Skin epidermis (tissue), 12 donors: Measurements from ENCODE around the gene TMEM92.
"Not testable (repeated sequence)": the region's sequence is repeated elsewhere in the genome, so short reads cannot be mapped to it uniquely, and the experiment has no call there.

ENCODE experiments used
- H3K27ac ChIP-seq, 21 experiments: fragments of 200-600 bp; sonication (generic) in 11 of 21; one replicate each; pipeline ENCODE4 v1.5.0; 2020; ENCODE audit warnings: mild to moderate bottlenecking in 3 of 21, inconsistent platforms in 2 of 21, moderate library complexity in 2 of 21
- H3K4me3 ChIP-seq, 7 experiments: fragments of 200-600 bp; sonication (generic) in 2 of 7; one replicate each; pipeline ENCODE4 v1.5.0; 2020; ENCODE audit warnings: inconsistent platforms in 2 of 7, mild to moderate bottlenecking in 2 of 7, moderate library complexity in 1 of 7

TMEM92 gene

DNA sequence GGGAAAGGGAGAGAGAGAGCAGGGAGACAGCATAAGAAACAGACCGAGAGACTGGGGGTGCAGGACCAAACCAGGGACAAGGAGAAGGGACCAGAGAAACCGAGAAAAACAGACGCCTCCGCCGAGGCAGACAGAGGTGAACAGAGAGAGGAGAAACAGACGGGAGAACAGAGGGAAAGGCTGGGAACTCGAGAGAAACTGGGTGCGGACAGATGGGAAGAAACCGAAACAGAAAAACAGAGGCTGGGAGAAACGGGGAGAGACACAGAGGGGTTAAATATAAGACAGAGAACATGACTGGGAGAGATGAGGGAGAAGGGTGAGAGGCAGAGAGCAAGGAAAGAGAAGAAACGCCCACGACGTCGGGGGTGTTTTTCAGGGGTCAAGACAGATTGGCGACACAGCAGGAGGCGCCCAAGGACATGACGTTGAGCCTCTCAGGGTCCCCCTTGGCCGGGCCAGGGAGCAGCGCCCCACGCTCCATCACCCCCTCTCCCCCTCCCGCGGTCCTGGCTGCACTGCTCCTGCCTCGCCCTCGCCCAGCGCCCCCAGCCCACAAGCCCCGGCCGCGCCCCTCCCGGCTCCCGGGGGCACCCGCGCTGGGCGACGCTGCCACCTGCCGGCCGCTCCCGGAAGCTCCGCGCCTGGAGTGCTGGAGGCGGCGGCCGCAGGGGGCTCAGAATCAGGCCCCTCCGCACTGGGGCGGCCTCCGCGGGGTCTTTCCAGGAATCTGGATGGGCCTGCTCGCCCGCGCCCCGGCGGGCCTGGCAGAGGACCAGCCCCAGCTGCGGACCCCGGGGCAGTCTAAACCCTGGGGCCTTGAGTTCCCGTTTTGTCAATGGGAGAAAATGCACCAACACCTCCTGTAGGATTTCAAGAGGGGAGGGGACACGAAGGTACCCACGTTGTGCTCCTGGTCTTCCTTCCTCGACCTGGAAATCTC is 1.3 kb upstream of the TMEM92 start:
- Histone ChIP-seq H3K27ac (peak overlapping the region in 19 of 21 experiments; percentile 10 to 90 (median 66)), H3K4me3 (peak overlapping the region; percentile 27 to 60 (median 48))

DNA sequence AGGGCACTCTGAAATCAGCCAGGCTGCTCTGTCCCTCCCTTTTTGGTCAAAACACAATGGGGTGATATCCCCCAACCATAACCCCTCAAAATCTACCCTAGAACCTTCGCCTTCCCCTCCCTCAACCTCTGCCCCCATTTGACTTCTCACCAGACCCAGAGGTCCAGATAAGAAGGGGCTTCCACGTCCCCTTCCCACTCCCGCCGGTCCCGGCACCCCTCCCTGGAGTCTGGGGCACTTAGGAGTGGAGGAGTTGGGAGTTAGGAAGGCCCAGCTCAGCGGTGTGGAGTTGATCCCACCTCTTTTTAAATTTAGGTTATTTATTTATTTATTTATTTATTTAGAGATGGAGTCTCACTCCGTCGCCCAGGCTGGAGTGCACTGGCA is 619 bp upstream of the TMEM92 start:
- peak overlapping the region in 8 of 21 experiments; percentile 10 to 90 (median 66) for H3K27ac ChIP-seq
- H3K4me3 ChIP-seq: peak overlapping the region in 3 of 7 experiments; percentile 48 to 60 (median 50)

DNA sequence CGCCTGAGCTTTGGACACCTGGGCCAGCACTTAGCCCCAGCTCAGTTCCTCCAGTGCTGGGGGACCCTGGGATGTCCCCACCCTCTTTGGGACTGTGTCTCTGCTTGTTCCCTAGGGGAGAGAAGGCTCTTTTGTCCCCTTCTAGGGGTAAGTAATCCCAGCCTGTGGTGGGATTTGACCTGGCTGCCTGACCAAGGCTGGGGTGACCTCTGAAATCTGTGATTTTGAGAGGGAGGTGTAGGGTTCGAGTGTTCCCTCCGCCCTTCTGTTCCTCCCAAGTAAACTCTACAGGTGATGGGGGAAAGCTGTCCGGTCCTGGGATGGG is 593 bp downstream of the TMEM92 start:
- peak overlapping the region in 1 of 21 experiments; percentile 14 for H3K27ac ChIP-seq
- no peak overlapping the region for H3K4me3 ChIP-seq

DNA sequence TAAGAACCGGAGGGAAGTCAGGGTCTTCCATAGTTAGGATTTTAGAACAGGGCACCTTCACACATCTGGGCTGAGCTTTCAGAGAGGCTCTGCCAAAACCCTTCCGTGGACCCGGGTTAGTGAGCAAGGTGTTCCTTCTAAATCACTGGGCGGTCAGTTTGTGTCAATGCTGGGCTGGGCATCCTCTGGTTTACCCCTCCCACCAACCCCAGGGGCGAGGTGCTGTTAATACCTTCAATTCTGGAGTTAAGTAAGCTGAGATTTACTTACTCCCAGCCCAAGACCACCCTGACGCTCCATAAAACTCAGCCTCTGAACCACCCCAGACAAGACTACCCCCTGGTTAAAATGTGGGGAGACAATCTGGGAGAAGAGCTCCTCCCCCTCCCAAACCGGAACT is 1.0 kb downstream of the TMEM92 start:
- H3K27ac ChIP-seq: no peak overlapping the region
- no peak overlapping the region for H3K4me3 ChIP-seq

- Histone ChIP-seq H3K4me3 (no peak overlapping the region), H3K27ac (no peak overlapping the region)
Measured at GRCh38 chr17:50276588-50277356, 2.5 kb downstream of the TMEM92 start.

GRCh38 chr17:50277357-50277754 is 3.1 kb downstream of the TMEM92 start:
- Histone ChIP-seq H3K27ac (no peak overlapping the region), H3K4me3 (no peak overlapping the region)

GRCh38 chr17:50278526-50279180 is 4.4 kb downstream of the TMEM92 start:
- no peak overlapping the region for H3K27ac ChIP-seq

GRCh38 chr17:50279181-50279526 is 4.9 kb downstream of the TMEM92 start:
- H3K4me3 ChIP-seq: no peak overlapping the region
- H3K27ac ChIP-seq: peak overlapping the region in 1 of 21 experiments; percentile 14

More at GRCh38 chr17:50278526-50279180, 4.4 kb downstream of the TMEM92 start:
- H3K4me3 ChIP-seq: no peak overlapping the region

DNA sequence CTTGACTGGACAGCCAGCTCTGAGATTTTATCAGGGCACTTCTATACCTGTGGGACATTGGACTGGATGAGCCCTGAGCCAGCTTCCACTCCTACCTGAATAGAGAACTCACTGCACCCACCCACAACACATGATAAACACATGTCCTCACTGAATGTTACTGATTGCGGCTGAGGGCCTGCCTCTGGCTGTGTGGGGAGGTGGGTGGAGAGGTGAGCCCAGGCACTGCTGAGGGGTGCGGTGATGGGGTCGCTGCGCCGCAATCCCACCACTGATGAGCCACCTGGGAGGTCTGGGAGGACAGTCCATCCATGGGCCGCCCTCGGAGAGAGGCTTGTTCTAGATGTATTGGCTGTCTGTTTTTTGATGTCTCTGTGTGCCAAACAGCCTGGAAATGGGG is 5.4 kb downstream of the TMEM92 start:
- Histone ChIP-seq H3K4me3 (no peak overlapping the region), H3K27ac (peak overlapping the region in 1 of 21 experiments; percentile 30)

DNA sequence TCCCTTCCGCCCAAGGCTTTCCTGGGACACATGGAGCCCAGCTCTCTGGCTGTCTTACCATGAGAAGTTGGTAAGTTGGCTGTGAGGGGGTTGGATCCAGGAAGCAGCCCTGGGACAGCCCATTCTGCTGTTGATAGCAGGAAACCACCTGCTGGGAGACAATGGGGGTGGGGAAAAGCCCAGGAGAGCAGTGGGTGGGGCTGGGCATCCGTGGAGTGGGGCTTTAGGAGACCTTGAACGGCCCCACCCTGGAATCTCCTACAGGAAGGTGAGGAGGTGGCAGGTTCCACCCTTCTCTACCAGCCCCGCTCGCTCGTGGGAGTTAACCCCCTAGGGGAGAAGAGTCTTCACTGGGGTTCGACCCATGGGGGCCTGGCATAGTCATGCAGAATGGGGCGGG is 5.8 kb downstream of the TMEM92 start:
- no peak overlapping the region for H3K4me3 ChIP-seq
- peak overlapping the region in 1 of 21 experiments; percentile 30 for H3K27ac ChIP-seq

GRCh38 chr17:50280801-50281441 is 6.7 kb downstream of the TMEM92 start:
- peak overlapping the region in 1 of 21 experiments; percentile 17 for H3K27ac ChIP-seq
- no peak overlapping the region for H3K4me3 ChIP-seq

GRCh38 chr17:50281739-50282401 is 7.6 kb downstream of the TMEM92 start:
- Histone ChIP-seq H3K4me3 (no peak overlapping the region), H3K27ac (no peak overlapping the region)

GRCh38 chr17:50283246-50283645 is 9.0 kb downstream of the TMEM92 start:
- H3K4me3 ChIP-seq: no peak overlapping the region
- no peak overlapping the region for H3K27ac ChIP-seq

DNA sequence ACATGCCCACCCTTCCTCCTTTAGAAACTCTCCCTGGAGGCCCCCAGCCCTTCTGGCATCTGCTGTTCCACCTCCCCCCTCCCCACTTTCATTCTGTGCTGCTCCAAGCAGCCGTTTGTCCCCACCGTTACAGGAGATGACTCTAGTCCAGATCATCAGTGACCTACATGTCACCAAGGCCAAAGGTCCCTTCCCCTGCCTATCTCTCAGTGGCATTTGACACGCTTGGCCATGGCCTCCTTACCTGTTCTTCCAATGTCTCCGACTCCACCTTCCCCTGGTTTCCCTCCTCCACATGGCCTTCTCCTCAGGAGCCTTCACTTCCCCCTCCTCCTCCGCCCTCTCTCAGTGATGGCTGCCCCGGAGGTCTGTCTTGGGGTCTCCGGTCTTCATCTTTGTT is 9.4 kb downstream of the TMEM92 start:
- Histone ChIP-seq H3K27ac (no peak overlapping the region), H3K4me3 (no peak overlapping the region)

DNA sequence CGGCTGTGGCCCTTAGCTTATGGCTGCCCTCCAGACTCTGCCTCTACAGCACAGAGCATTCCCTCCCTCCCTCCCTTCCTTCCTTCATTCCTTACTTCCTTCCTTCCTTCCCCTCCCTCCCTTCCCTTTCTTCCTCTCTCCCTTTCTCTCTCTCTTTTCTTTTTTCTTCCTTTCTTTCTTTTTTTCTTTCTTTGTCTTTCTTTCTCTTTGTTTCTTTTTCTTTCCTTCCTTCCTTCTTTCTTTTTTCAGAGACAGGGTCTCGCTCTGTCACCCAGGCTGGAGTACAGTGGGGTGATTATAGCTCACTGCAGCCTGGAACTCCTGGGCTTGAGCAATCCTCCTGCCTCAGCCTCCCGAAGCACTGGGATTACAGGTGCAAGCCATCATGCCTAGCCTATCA is 11.7 kb downstream of the TMEM92 start:
- H3K27ac ChIP-seq: no peak overlapping the region
- H3K4me3 ChIP-seq: no peak overlapping the region

GRCh38 chr17:50287302-50287701 is 13.0 kb downstream of the TMEM92 start:
- not testable (repeated sequence) for H3K4me3 ChIP-seq, H3K27ac ChIP-seq

- Histone ChIP-seq H3K4me3 (no peak overlapping the region), H3K27ac (peak overlapping the region in 10 of 21 experiments; percentile 19 to 86 (median 76))
Measured at GRCh38 chr17:50288306-50288705, 14.0 kb downstream of the TMEM92 start.

GRCh38 chr17:50289278-50289677 is 15.0 kb downstream of the TMEM92 start:
- peak overlapping the region in 20 of 21 experiments; percentile 46 to 86 (median 74) for H3K27ac ChIP-seq

DNA sequence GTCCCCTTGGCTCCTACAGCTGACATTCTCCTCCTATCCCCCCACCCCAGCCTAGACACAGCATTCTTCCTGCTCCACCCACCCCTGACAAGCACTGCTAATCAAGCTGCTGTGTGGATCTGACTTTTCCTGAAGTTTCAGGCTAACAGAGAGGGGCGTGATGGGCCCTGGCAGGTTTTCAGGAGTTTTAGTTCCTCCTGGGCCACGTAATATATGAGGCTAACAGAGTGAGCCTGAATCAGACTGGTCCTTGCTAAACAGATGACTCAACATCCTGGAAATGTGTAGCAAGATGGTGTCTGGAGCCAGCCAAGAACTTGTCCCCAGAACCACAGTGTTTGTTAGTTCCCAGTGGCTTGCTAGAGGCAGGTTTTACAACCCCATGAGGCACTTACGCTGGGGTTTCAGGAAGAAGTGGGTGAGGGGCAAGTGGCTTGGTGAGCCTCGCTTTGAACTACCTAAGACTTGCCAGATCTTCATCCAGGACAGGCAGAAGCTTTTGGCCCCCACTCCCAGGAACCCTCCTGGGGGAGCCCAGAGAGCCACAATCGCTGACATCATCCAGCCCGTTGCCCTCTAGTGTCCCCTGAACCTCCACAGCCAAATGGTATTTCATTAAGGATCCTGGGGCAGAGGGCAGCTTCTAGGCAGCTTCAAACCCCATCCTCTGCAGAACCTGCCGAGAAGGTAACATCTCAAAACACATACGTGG is 15.9 kb downstream of the TMEM92 start:
- peak overlapping the region in 20 of 21 experiments; percentile 54 to 86 (median 74) for H3K27ac ChIP-seq
- H3K4me3 ChIP-seq: peak overlapping the region in 1 of 7 experiments; percentile 20

More at GRCh38 chr17:50289278-50289677, 15.0 kb downstream of the TMEM92 start:
- peak overlapping the region in 1 of 7 experiments; percentile 20 for H3K4me3 ChIP-seq
